GM20000 (cell line): ENCODE measurements around the gene OR10P1.
A peak's percentile ranks its signal among the peaks of the same experiment; 100 is the strongest.
"Not testable (repeated sequence)": the region's sequence is repeated elsewhere in the genome, so short reads cannot be mapped to it uniquely, and the experiment has no call there.

ENCODE experiments used
- DNase-seq: peaks from one replicate; pipeline ENCODE4 v3.0.0; 2012; ENCODE audit warnings: low spot score
- TF ChIP-seq, protein P1 (sequence below): IDR thresholded peaks from 2 replicates; pipeline ENCODE4 v1.5.1; 2012; ENCODE audit warnings: mild to moderate bottlenecking, control low read depth; ENCODE audit errors: extremely low read depth, missing control alignments

Gene OR10P1

GRCh38 chr12:55637467-55637866, 775 bp downstream of the OR10P1 start:
- DNase-seq = no peak
- TF ChIP-seq, protein P1, sequence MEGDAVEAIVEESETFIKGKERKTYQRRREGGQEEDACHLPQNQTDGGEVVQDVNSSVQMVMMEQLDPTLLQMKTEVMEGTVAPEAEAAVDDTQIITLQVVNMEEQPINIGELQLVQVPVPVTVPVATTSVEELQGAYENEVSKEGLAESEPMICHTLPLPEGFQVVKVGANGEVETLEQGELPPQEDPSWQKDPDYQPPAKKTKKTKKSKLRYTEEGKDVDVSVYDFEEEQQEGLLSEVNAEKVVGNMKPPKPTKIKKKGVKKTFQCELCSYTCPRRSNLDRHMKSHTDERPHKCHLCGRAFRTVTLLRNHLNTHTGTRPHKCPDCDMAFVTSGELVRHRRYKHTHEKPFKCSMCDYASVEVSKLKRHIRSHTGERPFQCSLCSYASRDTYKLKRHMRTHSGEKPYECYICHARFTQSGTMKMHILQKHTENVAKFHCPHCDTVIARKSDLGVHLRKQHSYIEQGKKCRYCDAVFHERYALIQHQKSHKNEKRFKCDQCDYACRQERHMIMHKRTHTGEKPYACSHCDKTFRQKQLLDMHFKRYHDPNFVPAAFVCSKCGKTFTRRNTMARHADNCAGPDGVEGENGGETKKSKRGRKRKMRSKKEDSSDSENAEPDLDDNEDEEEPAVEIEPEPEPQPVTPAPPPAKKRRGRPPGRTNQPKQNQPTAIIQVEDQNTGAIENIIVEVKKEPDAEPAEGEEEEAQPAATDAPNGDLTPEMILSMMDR = no peak

GRCh38 chr12:55641595-55641994, 4.9 kb downstream of the OR10P1 start:
- DNase-seq = no peak

GRCh38 chr12:55642267-55642666, 5.6 kb downstream of the OR10P1 start:
- DNase-seq = no peak
- TF ChIP-seq, protein P1 = no peak

More at GRCh38 chr12:55641595-55641994, 4.9 kb downstream of the OR10P1 start:
- TF ChIP-seq, protein P1 = no peak

GRCh38 chr12:55642669-55643068, 6.0 kb downstream of the OR10P1 start:
- TF ChIP-seq, protein P1 = no peak
- peak; percentile 31 for DNase-seq

DNA sequence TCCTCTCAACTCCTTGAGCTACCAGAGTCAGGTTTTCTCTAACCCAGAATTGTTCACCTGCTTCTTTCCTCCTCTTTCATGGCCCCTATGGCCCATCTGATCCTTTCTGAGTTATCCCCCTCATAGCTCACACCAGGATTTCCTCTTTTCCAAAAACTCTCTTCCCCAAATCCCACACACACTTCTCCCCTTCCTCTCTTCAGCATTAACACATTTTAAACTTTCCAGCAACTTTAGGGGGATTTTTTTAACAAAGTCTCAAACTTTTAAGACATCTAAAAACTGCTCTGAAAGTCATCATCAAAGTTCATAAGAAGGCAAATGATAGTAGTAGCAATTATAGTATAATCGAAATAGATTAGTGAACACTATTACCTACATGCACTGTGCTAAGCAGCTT, 7.9 kb downstream of the OR10P1 start:
- no peak for DNase-seq
- TF ChIP-seq, protein P1 = no peak

- peak; percentile 23 for DNase-seq
- TF ChIP-seq, protein P1 = no peak
These were observed 10.3 kb downstream of the OR10P1 start for GRCh38 chr12:55647027-55647426.

- not testable (repeated sequence) for DNase-seq
These were observed 14.1 kb downstream of the OR10P1 start for GRCh38 chr12:55650620-55651298.

GRCh38 chr12:55651299-55651683, 14.6 kb downstream of the OR10P1 start:
- TF ChIP-seq, protein P1 = no peak
- DNase-seq = no peak
